Esophagus muscularis mucosa (tissue), 4 donors: ENCODE results near the gene GAS2L2. TPM values are rescaled to one million over a fixed set of nuclear protein-coding genes. Genes with fewer than 3 reads are reported as not detected.

ENCODE experiments used
- DNase-seq: peaks from one replicate; pipeline ENCODE4 v3.0.0-alpha.2; 2017; ENCODE audit errors: extremely low spot score
- H3K27ac ChIP-seq, 4 donors: fragments of 200-600 bp; sonication (generic); replicated peaks in 1 of 4; 1 replicate in 3 of 4; 2 replicates in 1 of 4; pipeline ENCODE4 v1.5.1; 2016 to 2019; ENCODE audit warnings: mild to moderate bottlenecking in 1 of 4
- H3K27me3 ChIP-seq, 4 donors: fragments of 200-600 bp; sonication (generic); one replicate each; pipeline versions ENCODE4 v1.5.1 to v1.6.0; 2016 to 2019
- H3K36me3 ChIP-seq, 4 donors: fragments of 200-600 bp; sonication (generic); one replicate each; pipeline ENCODE4 v1.5.1; 2016 to 2019
- H3K4me1 ChIP-seq, 4 donors: fragments of 200-600 bp; sonication (generic); one replicate each; pipeline ENCODE4 v1.5.1; 2016 to 2019
- H3K4me3 ChIP-seq, 4 donors: fragments of 200-600 bp; sonication (generic); 1 replicate in 2 of 4; 2 replicates in 2 of 4; pipeline ENCODE4 v1.5.1; 2016 to 2019; ENCODE audit warnings: mild to moderate bottlenecking in 4 of 4, moderate library complexity in 1 of 4
- H3K9me3 ChIP-seq, 4 donors: fragments of 200-600 bp; sonication (generic); 1 replicate in 3 of 4; 2 replicates in 1 of 4; pipeline ENCODE4 v1.5.1; 2016 to 2019
- EP300 ChIP-seq: sonication (generic); formaldehyde crosslinking; IDR thresholded peaks from one replicate; pipeline ENCODE4 v1.6.1; 2017; ENCODE audit warnings: antibody characterized with exemption
- POLR2A ChIP-seq: fragments of 450-650 bp; IDR thresholded peaks from one replicate; pipeline ENCODE4 v1.6.1; 2017; ENCODE audit warnings: antibody characterized with exemption, moderate library complexity, mild to moderate bottlenecking, low read depth
- POLR2AphosphoS5 ChIP-seq, 2 donors: sonication (generic); formaldehyde crosslinking; IDR thresholded peaks; one replicate each; pipeline ENCODE4 v1.6.1; 2017; ENCODE audit warnings: antibody characterized with exemption in 2 of 2
- WGBS: methylation state at CpG from one replicate; pipeline ENCODE4 v1.1.5; 2018; 5-methylcytosine and 5-hydroxymethylcytosine counted together
- intact Hi-C: fragments of 100-400 bp; cut with DNase I; formaldehyde crosslinking; loops from one replicate; pipeline ENCODE4 v1.15.1; 2023
- total RNA-seq, 4 donors: library from RNA; depleted of rRNA; stranded (reverse); fragments of >200 nt; gene quantifications; one replicate each; pipeline versions ENCODE4 v1.1.0 to v1.2.1, GENCODE V29; 2016
- TF ChIP-seq, protein P1 (sequence below), 3 experiments: fragments of 200-600 bp in 2 of 3; fragments of 450-650 bp in 1 of 3; sonication (generic) in 2 of 3; IDR thresholded peaks; one replicate each; pipeline ENCODE4 v1.5.1; 2017 to 2019; ENCODE audit warnings: antibody characterized with exemption in 3 of 3, mild to moderate bottlenecking in 2 of 3, moderate library complexity in 1 of 3

Gene GAS2L2
- total RNA-seq, 4 donors from 2014 or later: 0.42 to 0.80 (median 0.48) TPM

DNA sequence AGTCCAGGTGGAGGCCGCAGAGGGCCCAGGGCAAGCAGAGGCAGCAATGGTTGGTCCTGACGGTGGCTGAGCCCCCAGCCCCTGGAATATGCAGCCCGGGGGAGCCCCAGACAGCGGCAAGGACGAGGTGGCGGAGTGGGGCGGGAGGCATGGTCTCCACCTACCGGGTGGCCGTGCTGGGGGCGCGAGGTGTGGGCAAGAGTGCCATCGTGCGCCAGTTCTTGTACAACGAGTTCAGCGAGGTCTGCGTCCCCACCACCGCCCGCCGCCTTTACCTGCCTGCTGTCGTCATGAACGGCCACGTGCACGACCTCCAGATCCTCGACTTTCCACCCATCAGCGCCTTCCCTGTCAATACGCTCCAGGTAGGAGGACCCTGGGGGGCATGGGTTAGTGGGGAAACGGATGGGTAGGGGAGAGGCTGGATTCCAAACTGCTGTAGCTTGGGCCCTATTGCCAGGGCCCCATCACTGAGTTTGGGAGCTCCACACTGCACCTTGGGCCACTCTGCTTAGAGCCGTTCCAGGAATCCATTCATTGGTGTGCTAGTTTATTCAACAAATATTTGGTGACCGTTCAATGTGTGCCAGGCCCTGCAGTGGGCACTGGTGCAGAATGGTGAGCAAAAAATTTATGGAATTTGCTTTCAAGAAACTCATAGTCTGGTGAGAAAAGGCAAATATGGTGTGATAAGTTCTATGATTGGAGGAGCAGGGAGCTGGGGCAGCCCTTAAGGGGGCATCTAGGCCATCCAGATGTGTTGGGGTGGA lies 17.8 kb downstream of the GAS2L2 start:
- no peaks in the 10 kb centered on the region for H3K9me3 ChIP-seq
- no peak overlapping the region for H3K4me3 ChIP-seq
- intact Hi-C loops: no loop called here
- DNase-seq: no peak
- peaks cover 7 to 34% (median 26%) of the 10 kb centered on the region in 4 donors for H3K4me1 ChIP-seq
- no peak overlapping the region for H3K27ac ChIP-seq
- 95% methylated on average over 23 of the region's 29 CpGs for WGBS
- no peaks in the 10 kb centered on the region for H3K36me3 ChIP-seq
- TF ChIP-seq POLR2AphosphoS5 (IDR thresholded peaks at IDR 0.05): no peak
- TF ChIP-seq EP300: no peak
- no peak for TF ChIP-seq POLR2A
- TF ChIP-seq, protein P1, sequence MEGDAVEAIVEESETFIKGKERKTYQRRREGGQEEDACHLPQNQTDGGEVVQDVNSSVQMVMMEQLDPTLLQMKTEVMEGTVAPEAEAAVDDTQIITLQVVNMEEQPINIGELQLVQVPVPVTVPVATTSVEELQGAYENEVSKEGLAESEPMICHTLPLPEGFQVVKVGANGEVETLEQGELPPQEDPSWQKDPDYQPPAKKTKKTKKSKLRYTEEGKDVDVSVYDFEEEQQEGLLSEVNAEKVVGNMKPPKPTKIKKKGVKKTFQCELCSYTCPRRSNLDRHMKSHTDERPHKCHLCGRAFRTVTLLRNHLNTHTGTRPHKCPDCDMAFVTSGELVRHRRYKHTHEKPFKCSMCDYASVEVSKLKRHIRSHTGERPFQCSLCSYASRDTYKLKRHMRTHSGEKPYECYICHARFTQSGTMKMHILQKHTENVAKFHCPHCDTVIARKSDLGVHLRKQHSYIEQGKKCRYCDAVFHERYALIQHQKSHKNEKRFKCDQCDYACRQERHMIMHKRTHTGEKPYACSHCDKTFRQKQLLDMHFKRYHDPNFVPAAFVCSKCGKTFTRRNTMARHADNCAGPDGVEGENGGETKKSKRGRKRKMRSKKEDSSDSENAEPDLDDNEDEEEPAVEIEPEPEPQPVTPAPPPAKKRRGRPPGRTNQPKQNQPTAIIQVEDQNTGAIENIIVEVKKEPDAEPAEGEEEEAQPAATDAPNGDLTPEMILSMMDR (IDR thresholded peaks at IDR 0.05): no peak
- H3K27me3 ChIP-seq: peaks cover 0 to 7% (median 0%) of the 10 kb centered on the region in 4 donors

DNA sequence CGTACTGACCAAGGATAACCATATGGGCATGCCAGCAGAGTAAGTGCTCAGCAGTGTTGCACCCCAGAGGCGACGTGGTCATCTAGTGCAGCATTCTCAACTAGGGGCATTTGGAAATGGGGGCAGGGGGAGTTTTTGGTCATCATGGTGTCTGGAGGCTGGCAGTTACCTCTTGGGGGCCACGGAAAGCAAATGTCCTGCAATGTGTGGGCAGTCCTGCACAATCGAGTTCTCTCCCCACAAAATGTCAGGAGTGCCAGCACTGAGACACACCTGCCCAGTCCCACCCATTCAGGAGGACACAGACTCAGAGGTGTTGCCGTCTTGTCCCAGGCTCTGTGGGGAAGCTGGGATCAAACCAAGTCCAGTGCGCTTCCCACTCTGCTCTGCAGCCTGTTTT lies 18.6 kb downstream of the GAS2L2 start:
- H3K4me1 ChIP-seq: peaks cover 7 to 42% (median 33%) of the 10 kb centered on the region in 4 donors
- no peaks in the 10 kb centered on the region for H3K27me3 ChIP-seq
- no peaks in the 10 kb centered on the region for H3K36me3 ChIP-seq
- whole genome bisulfite sequencing: 94% methylated on average over 5 of the region's 7 CpGs
- intact Hi-C loops: no loop called here
- no peak overlapping the region for H3K4me3 ChIP-seq
- DNase-seq: no peak
- H3K27ac ChIP-seq: no peak overlapping the region
- TF ChIP-seq, protein P1 (IDR thresholded peaks at IDR 0.05): no peak
- TF ChIP-seq EP300 (no peak), POLR2A (no peak), POLR2AphosphoS5 (IDR thresholded peaks at IDR 0.05) (no peak)
- H3K9me3 ChIP-seq: no peaks in the 10 kb centered on the region

DNA sequence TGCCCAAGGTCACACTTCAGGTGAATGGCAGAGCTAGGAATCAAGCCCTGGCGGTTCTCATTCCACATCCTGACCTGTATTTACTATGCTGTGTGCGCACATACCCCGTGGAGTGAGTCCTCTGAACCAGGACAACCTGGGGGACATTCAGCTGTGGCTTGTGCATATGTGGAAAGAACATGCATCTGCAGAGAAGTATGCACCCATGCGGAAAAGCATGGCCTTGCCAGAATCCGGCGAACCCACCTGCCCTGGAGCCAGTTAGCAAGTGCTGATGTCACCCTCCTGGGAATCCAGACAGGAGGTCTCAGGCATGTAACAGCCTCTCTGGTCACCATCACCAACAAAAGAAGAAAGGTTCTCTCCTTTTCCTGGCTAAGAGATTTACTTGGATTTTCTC lies 19.7 kb downstream of the GAS2L2 start:
- intact Hi-C loops: no loop called here

DNA sequence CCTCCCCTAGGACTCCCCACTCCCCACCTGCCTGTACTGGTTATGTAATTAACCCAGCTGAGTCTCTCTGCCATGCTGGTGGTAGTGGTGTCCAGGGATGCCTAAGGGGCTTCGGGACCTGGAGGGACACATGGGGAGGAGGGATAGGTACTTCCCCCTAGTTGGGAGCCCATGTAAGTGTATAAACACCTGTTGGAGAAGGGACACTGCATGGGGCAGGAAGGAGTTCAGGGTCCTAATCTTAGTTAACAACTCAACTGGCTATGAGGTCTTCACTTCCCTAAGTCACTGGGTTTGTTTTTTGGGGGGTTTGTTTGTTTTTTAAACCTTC lies 20.3 kb downstream of the GAS2L2 start:
- Histone ChIP-seq H3K36me3 (peaks cover 0 to 9% (median 0%) of the 10 kb centered on the region in 4 donors), H3K27ac (no peak overlapping the region), H3K4me1 (peaks cover 7 to 59% (median 48%) of the 10 kb centered on the region in 4 donors), H3K27me3 (no peaks in the 10 kb centered on the region), H3K9me3 (no peaks in the 10 kb centered on the region), H3K4me3 (peak overlapping the region; percentile 69 to 88 (median 80))
- TF ChIP-seq, protein P1 (IDR thresholded peaks at IDR 0.05): no peak
- no peak for TF ChIP-seq POLR2AphosphoS5 (IDR thresholded peaks at IDR 0.05)
- no peak for TF ChIP-seq EP300
- TF ChIP-seq POLR2A: no peak
- intact Hi-C loops: no loop called here
- no peak for DNase-seq
- WGBS: 80% methylated on average over 1 of the region's 1 CpG

More for the DNA sequence above, 19.7 kb downstream of the GAS2L2 start:
- Histone ChIP-seq H3K27me3 (no peaks in the 10 kb centered on the region), H3K4me3 (no peak overlapping the region), H3K27ac (no peak overlapping the region), H3K9me3 (no peaks in the 10 kb centered on the region), H3K4me1 (peaks cover 7 to 53% (median 42%) of the 10 kb centered on the region in 4 donors), H3K36me3 (peaks cover 0 to 3% (median 0%) of the 10 kb centered on the region in 4 donors)
- DNase-seq: no peak
- WGBS: 97% methylated on average over 6 of the region's 6 CpGs
- TF ChIP-seq POLR2A (no peak), EP300 (no peak)

DNA sequence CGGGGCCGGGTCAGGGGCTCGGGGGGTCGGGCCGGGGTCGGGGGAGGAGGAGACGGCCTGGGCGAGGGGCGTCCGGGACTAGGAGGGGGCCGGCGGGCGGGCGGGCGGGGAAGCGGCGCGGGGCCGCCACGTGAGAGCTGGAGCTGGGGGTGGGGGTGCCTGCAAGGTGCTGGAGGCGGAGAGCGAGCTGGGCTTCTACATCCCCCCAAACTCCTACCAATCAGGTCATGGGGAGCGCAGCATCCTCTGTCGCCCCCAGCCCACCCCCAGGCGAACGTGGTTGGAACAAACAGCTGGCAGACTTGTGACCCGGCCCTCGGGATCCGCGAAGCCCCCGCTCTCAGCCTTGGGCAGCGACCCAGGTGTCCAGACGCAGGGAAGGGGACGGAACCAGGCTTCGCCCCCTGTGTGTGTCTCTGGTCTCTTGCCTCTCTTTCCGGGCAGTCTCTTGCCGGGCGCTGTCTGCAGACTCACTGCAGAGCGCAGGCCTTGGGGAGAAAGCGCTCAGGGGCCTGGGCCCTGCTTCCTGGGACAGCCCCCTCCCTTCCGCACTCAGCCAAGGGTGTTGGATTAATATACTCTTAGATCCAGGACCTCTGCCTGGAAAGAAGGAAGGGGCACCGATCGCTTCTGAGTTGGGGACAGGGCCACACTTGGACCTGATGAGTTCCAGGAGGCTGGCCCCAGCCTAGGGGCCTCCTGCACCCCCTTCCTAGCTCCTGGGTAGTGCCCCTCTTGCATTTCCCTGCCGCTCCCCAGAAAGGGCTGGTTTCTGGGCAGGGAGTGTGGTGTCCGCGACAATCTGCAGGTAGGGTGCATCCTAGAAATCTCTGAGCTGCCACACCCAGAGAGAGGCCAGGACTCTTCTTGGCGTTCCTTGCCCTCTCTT lies 20.9 kb downstream of the GAS2L2 start:
- Histone ChIP-seq H3K27me3 (no peaks in the 10 kb centered on the region), H3K36me3 (peaks cover 0 to 15% (median 0%) of the 10 kb centered on the region in 4 donors), H3K27ac (peak overlapping the region; percentile 60 to 77 (median 68)), H3K9me3 (no peaks in the 10 kb centered on the region), H3K4me1 (peaks cover 12 to 65% (median 54%) of the 10 kb centered on the region in 4 donors), H3K4me3 (peak overlapping the region; percentile 69 to 88 (median 80))
- no peak for DNase-seq
- intact Hi-C loops: no loop called here
- 47% methylated on average over 8 of the region's 47 CpGs for WGBS
- no peak for TF ChIP-seq EP300
- TF ChIP-seq, protein P1 (IDR thresholded peaks at IDR 0.05): no peak
- no peak for TF ChIP-seq POLR2A
- TF ChIP-seq POLR2AphosphoS5 (IDR thresholded peaks at IDR 0.05): no peak
